A673 (cell line): ENCODE data around the gene LAMB4.

Experiments used
- CTCF ChIP-seq: fragments of 300-800, 200-600 bp; sonication (generic); conservative IDR thresholded peaks from 2 replicates; pipeline ENCODE4 v1.5.1; 2017; ENCODE audit warnings: low read depth, mild to moderate bottlenecking, antibody characterized with exemption, low read length, moderate library complexity, mixed read lengths
- EZH2 ChIP-seq: fragments of 200-600 bp; sonication (generic); IDR thresholded peaks from 2 replicates; pipeline ENCODE4 v1.6.1; 2017; ENCODE audit warnings: borderline replicate concordance, low read depth, mild to moderate bottlenecking, mixed read lengths, antibody characterized with exemption, low read length; ENCODE audit not compliant: poor library complexity, severe bottlenecking

GRCh38 chr7:108020585-108020984 lies 109.6 kb downstream of the LAMB4 start:
- TF ChIP-seq CTCF (no peak), EZH2 (no peak)
